Loucy (cell line): ENCODE measurements around the gene CHN1.

Source experiments
- EZH2phosphoT487 ChIP-seq: fragments of 200-600 bp; IDR thresholded peaks from 2 replicates; pipeline ENCODE4 v1.6.1; 2018; ENCODE audit warnings: antibody characterized with exemption, mild to moderate bottlenecking, moderate library complexity, borderline replicate concordance
- TF ChIP-seq, protein P1 (sequence below): fragments of 200-600 bp; sonication (generic); conservative IDR thresholded peaks from 2 replicates; pipeline ENCODE4 v1.5.1; 2014; ENCODE audit warnings: mild to moderate bottlenecking, antibody characterized with exemption, low read length

DNA sequence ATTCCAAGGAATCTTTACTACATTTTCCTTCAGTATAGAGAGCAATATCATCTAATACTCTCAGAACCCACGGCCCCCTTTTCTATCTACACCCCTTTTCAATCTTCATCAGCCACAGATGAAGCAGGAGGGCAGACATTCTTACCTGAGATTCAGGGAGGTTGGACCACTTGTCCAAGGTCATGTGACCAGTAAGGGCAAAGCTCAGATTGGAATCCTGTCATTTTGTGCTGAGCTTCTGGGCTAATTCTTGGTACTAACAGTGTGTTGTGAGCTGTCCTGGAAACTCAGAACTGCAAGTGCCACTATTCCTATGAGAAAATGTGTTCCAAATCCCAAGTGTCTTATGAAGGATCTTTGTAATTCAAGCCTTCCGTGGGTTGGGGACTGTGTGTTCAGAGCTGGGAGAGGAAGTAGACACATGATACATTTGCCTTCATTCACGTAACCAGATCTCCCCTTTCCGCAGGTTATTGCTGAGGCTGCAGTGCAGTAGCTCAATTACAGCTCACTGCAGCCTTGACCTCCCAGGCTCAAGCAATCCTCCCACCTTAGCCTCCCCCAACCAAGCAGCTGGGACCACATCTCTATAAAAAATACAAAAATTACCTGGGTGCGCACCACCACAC is 244.2 kb downstream of the CHN1 start:
- TF ChIP-seq, protein P1, sequence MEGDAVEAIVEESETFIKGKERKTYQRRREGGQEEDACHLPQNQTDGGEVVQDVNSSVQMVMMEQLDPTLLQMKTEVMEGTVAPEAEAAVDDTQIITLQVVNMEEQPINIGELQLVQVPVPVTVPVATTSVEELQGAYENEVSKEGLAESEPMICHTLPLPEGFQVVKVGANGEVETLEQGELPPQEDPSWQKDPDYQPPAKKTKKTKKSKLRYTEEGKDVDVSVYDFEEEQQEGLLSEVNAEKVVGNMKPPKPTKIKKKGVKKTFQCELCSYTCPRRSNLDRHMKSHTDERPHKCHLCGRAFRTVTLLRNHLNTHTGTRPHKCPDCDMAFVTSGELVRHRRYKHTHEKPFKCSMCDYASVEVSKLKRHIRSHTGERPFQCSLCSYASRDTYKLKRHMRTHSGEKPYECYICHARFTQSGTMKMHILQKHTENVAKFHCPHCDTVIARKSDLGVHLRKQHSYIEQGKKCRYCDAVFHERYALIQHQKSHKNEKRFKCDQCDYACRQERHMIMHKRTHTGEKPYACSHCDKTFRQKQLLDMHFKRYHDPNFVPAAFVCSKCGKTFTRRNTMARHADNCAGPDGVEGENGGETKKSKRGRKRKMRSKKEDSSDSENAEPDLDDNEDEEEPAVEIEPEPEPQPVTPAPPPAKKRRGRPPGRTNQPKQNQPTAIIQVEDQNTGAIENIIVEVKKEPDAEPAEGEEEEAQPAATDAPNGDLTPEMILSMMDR, result no peak
- no peak for TF ChIP-seq EZH2phosphoT487
